Activated CD8-positive, alpha-beta memory T cell treated with anti-CD3 and anti-CD28 coated beads for 1 hour (primary cell): Measurements from ENCODE around the gene ZNF195.
"Not testable (repeated sequence)": the region's sequence is repeated elsewhere in the genome, so short reads cannot be mapped to it uniquely, and the experiment has no call there.

Experiments used
- DNase-seq, 2 donors: peaks; one replicate each; pipeline ENCODE4 v3.0.0-alpha.2; 2020; ENCODE audit warnings: low read depth in 1 of 2; ENCODE audit errors: extremely low read depth in 1 of 2

Gene ZNF195

GRCh38 chr11:3402861-3403250, 23.9 kb upstream of the ZNF195 start:
- DNase-seq: not testable (repeated sequence)

DNA sequence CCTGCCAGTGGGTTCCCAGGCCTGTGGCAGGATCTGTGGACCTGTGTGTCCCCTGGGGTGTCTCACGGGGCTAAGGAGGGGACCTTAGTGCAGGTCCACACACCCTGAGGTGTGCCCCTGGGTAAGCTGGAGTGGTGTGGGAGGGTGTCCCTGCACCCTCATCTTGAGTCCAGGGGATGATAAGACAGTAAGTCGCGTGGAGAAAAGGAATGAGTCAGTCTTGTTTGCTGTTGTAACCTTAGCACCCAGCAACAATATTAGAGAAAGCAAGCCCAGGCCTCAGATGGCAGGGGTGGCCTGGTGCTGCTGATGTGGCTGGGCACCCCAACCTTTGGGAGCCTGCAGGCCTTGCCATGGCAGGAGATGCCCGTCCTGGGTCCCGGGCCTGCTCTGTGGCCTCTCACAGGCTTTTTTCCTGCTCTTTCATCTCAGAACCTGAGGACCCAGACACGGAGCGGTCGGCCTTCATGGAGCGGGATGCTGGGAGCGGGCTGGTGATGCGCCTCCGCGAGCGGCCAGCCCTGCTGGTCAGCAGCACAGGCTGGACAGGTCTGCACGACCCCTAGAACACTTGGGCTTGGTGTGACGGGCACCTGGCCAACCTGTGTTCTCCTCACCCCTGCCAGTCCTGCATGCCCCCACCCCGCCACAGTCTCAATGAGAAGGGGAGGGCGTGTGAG, 23.4 kb upstream of the ZNF195 start:
- DNase-seq: not testable (repeated sequence)

GRCh38 chr11:3401052-3401451, 22.1 kb upstream of the ZNF195 start:
- DNase-seq: not testable (repeated sequence)

DNA sequence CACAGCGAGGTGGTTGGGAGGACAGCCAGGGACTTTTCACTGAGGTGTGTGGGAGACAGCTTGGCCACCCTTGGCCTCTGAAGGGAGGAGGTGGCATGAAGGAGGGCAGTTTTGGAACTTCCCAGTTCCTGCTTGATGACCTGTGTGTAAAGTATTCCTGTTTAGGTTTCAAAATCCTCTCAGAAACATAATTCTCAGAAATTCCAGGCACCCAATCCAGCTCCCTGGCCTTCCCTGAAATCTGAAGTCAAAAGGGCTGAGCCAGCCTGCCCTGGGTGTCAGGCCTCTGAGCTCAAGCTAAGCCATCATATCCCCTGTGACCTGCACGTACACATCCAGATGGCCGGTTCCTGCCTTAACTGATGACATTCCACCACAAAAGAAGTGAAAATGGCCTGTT, 19.6 kb upstream of the ZNF195 start:
- not testable (repeated sequence) for DNase-seq

- DNase-seq: not testable (repeated sequence)
Measured at GRCh38 chr11:3398106-3398505, 19.2 kb upstream of the ZNF195 start.

GRCh38 chr11:3397210-3397609, 18.3 kb upstream of the ZNF195 start:
- DNase-seq: not testable (repeated sequence)

DNA sequence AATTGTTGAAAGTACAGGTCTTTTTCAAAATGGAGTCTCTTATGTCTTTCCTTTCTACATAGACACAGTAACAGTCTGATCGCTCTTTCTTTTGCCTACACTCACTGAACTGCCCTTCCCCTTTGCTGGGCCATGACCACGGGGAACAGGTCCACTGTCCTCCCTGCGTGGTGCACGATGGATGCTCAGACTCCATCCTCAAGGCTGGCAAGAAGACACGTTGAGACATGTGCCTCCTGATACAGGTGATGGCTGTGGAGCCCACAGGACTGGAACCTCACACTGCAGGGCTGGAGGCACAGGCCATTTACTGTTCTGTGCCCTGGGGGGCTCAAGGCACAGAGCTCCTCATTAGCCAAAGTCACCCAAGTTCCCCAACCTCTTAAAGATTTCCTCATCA, 16.5 kb upstream of the ZNF195 start:
- not testable (repeated sequence) for DNase-seq

GRCh38 chr11:3394956-3395355, 16.0 kb upstream of the ZNF195 start:
- not testable (repeated sequence) for DNase-seq

GRCh38 chr11:3393450-3393849, 14.5 kb upstream of the ZNF195 start:
- not testable (repeated sequence) for DNase-seq

- DNase-seq: no peak
Measured at GRCh38 chr11:3382613-3383285, 3.8 kb upstream of the ZNF195 start.

- DNase-seq: no peak
Measured at GRCh38 chr11:3381794-3382193, 2.8 kb upstream of the ZNF195 start.

GRCh38 chr11:3380706-3381545, 2.0 kb upstream of the ZNF195 start:
- no peak for DNase-seq

GRCh38 chr11:3375552-3375951, 3.4 kb downstream of the ZNF195 start:
- DNase-seq: no peak

- DNase-seq: no peak
Measured at GRCh38 chr11:3370311-3370870, 8.6 kb downstream of the ZNF195 start.

DNA sequence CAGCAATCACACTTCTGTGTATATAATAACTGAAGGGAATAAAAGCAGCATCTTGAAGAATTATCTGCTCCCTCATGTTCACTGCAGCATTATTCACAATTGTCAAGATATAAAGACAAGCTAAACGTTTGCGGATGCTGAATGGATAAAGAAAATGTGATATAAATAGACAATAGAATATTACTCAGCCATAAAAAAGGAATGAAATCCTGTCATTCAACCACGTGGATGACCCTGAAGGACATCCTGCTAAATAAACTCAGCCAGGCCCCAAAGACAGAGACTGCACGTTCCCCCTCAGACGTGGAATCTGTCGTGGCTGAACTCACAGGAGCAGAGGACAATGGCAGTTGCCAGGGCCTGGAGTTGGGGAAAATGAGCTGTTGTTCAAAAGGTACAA, 9.6 kb downstream of the ZNF195 start:
- DNase-seq: no peak

GRCh38 chr11:3368199-3368598, 10.7 kb downstream of the ZNF195 start:
- no peak for DNase-seq

- no peak for DNase-seq
Measured at GRCh38 chr11:3367221-3367620, 11.7 kb downstream of the ZNF195 start.

- DNase-seq: no peak
Measured at GRCh38 chr11:3359092-3359824, 19.7 kb downstream of the ZNF195 start.

GRCh38 chr11:3357994-3358676, 20.8 kb downstream of the ZNF195 start:
- DNase-seq: no peak

GRCh38 chr11:3357302-3357701, 21.6 kb downstream of the ZNF195 start:
- no peak for DNase-seq
